Fibroblast of mammary gland (primary cell): Measurements from ENCODE around the gene SNX24.

Experiments
- DNase-seq: peaks from one replicate; pipeline ENCODE4 v3.0.0-alpha.2; 2010; ENCODE audit warnings: low read depth
- H3K4me3 ChIP-seq: 2 replicates; pipeline ENCODE4 v1.5.1; 2011; ENCODE audit warnings: low read depth, mild to moderate bottlenecking, low read length, moderate library complexity; ENCODE audit not compliant: control insufficient read depth
- TF ChIP-seq, protein P1 (sequence below): conservative IDR thresholded peaks from 2 replicates; pipeline ENCODE4 v1.5.1; 2011; ENCODE audit warnings: low read depth, low read length, inconsistent platforms; ENCODE audit not compliant: control insufficient read depth, insufficient read depth

Gene SNX24

GRCh38 chr5:122897283-122897602 is 51.8 kb downstream of the SNX24 start:
- TF ChIP-seq, protein P1, sequence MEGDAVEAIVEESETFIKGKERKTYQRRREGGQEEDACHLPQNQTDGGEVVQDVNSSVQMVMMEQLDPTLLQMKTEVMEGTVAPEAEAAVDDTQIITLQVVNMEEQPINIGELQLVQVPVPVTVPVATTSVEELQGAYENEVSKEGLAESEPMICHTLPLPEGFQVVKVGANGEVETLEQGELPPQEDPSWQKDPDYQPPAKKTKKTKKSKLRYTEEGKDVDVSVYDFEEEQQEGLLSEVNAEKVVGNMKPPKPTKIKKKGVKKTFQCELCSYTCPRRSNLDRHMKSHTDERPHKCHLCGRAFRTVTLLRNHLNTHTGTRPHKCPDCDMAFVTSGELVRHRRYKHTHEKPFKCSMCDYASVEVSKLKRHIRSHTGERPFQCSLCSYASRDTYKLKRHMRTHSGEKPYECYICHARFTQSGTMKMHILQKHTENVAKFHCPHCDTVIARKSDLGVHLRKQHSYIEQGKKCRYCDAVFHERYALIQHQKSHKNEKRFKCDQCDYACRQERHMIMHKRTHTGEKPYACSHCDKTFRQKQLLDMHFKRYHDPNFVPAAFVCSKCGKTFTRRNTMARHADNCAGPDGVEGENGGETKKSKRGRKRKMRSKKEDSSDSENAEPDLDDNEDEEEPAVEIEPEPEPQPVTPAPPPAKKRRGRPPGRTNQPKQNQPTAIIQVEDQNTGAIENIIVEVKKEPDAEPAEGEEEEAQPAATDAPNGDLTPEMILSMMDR: no peak
- no peak for DNase-seq
- H3K4me3 ChIP-seq: no peak overlapping the region

DNA sequence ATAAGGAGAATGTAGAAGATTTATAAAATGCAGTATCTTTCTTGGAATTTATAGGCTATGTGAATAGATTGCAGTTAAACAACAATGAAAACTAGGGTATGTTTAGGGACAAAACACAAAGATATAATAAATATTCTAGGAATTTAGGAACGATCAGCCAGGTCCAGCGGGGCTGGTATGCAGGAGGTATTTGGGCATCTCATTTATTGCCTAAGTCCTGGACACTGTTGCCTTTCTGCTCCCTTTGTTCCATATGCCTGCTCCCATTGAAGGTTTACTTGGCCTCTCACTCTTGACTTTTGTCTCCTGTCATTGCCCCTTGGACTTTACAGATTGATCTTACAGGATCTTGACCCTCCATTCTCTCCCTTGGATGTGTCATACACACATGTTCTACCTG is 55.9 kb downstream of the SNX24 start:
- DNase-seq: no peak
- TF ChIP-seq, protein P1: no peak
- no peak overlapping the region for H3K4me3 ChIP-seq

- H3K4me3 ChIP-seq: no peak overlapping the region
- TF ChIP-seq, protein P1: no peak
- no peak for DNase-seq
Observed at GRCh38 chr5:122902263-122902662, 56.9 kb downstream of the SNX24 start.

DNA sequence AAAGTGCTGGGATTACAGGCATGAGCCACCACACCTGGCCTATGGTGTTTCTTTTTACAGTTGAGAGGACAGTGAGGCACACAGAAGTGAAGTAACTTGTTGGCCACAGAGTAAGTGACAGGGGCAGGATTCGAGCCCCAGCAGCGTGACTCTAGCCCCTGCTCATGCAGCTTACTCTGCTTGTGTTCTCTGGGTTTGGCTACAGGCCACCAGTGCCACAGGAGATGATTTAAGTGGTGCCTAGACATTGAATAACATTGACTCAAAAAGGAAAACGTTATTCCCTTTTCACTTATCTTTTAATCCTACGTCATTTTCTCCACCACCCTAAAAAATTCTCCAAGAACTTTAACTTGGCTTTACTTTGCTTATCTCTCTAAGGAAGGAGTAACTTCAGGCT is 61.4 kb downstream of the SNX24 start:
- TF ChIP-seq, protein P1: no peak
- peak; percentile 55 for DNase-seq
- H3K4me3 ChIP-seq: no peak overlapping the region

DNA sequence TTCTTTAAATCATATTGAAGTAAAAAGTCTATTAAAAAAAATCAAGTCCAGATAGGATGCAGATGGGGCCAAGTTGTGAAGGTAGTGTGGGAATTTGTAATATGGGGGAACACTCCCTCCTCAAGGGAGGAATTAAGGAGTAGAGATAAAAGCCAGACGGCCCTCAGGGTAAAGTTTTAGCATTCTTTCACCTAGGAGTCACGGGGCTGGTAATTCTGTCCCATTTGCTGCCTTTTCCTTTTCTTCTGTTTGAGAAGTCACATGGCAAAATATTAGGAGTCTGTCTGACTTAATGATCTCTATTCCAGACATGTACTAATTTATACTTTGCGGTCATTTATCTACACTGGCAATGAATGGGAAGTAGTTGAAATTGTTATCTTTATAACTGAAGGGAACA is 61.9 kb downstream of the SNX24 start:
- no peak overlapping the region for H3K4me3 ChIP-seq
- TF ChIP-seq, protein P1: no peak
- DNase-seq: peak; percentile 34

- TF ChIP-seq, protein P1: no peak
- H3K4me3 ChIP-seq: no peak overlapping the region
- DNase-seq: no peak
Observed at GRCh38 chr5:122908108-122908507, 62.7 kb downstream of the SNX24 start.

- DNase-seq: no peak
- H3K4me3 ChIP-seq: no peak overlapping the region
- TF ChIP-seq, protein P1: no peak
Observed at GRCh38 chr5:122908662-122909061, 63.2 kb downstream of the SNX24 start.
